RWPE1 (cell line): ENCODE measurements around the gene FMN2.

Experiments used
- CTCF ChIA-PET: fragments of 350-600 bp; sonication (Branson Sonifier 250); formaldehyde crosslinking; extraction: SDS; loops from one replicate; lab custom pipeline; 2021; lab: Yijun Ruan, JAX
- POLR2A ChIA-PET: fragments of 400-600 bp; formaldehyde crosslinking; extraction: SDS; loops from one replicate; lab custom pipeline; 2020; ENCODE audit warnings: antibody characterized with exemption; ENCODE audit not compliant: low non-redundant PET; lab: Yijun Ruan, JAX
- DNase-seq: peaks from one replicate; pipeline ENCODE4 v3.0.0; 2012; ENCODE audit warnings: low spot score
- H3K27ac ChIP-seq: fragments of 450-650 bp; 2 replicates; pipeline ENCODE4 v1.5.1; 2017
- TF ChIP-seq, protein P1 (sequence below): fragments of 450-650 bp; conservative IDR thresholded peaks from 2 replicates; pipeline ENCODE4 v1.5.1; 2017; ENCODE audit warnings: low read depth, mild to moderate bottlenecking

The FMN2 gene

DNA sequence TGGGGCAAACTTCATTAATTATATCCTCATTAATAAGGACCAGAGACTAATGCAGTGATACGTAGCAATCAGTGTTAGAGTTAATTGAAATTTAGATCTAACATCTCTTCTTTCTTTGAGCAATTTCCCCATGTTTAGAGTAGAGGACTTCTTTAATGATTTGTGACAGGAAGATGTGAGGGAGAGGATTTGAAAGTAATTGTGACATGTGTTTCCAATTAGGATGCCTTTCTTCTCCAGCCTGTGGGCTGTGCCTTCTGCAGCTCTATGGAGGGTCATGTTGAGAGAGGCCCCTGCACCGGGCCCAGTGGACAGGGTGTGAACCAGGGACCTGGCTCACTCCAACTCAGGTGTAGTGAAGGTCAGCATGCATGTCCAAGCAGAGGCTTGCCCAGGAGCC, 417.3 kb downstream of the FMN2 start:
- POLR2A ChIA-PET: no interaction called here

DNA sequence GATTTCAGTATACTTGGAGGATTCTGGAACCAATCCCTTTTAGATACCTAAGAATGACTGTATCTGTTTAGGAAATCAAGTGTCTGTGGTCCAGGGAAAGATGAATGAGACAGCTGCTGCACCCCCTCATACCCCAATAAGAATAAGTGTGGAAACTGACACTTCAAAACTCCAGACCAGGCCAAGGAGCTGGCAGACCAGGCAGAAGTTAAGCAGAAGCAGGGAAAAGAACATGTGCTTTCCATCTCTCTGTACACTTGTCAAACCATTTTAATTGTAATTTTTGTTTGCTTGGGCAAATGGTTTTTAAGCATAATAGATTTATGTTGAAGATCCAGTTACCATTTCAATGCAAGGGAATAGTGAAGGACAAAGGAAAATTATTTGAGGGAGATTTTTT, 420.1 kb downstream of the FMN2 start:
- TF ChIP-seq, protein P1, sequence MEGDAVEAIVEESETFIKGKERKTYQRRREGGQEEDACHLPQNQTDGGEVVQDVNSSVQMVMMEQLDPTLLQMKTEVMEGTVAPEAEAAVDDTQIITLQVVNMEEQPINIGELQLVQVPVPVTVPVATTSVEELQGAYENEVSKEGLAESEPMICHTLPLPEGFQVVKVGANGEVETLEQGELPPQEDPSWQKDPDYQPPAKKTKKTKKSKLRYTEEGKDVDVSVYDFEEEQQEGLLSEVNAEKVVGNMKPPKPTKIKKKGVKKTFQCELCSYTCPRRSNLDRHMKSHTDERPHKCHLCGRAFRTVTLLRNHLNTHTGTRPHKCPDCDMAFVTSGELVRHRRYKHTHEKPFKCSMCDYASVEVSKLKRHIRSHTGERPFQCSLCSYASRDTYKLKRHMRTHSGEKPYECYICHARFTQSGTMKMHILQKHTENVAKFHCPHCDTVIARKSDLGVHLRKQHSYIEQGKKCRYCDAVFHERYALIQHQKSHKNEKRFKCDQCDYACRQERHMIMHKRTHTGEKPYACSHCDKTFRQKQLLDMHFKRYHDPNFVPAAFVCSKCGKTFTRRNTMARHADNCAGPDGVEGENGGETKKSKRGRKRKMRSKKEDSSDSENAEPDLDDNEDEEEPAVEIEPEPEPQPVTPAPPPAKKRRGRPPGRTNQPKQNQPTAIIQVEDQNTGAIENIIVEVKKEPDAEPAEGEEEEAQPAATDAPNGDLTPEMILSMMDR: no peak
- no peak for DNase-seq
- ChIA-PET POLR2A (no interaction called here), CTCF (interaction anchor here (0.6 kb wide), 1 partner anchor 226 kb away, joined by 5 read pairs; no protein-coding TSS in a partner anchor)
- H3K27ac ChIP-seq: no peak overlapping the region

More for the DNA sequence above, 417.3 kb downstream of the FMN2 start:
- DNase-seq: no peak
- H3K27ac ChIP-seq: no peak overlapping the region
- CTCF ChIA-PET: interaction anchor here (0.7 kb wide), 1 partner anchor 183 kb away, joined by 4 read pairs; no protein-coding TSS in a partner anchor
- TF ChIP-seq, protein P1: no peak

DNA sequence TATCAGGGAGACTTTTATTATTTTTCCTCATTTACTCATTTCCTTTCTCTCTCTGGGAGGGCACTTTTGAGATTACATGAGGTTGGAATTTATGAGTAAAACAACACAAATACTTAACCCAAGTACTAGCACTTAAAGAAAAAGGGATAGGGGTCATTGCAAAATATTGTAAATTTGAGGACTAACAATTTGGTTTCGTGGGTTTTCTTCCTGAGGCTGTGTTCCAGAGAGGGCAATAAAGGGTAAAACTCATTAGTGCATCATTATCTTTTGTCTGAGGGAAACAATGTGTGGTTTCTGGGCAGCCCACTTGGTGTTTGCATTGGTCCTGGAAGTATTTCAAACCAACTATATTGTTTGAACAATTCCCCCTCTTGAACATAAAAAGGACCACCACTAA, 423.8 kb downstream of the FMN2 start:
- CTCF ChIA-PET: interaction anchor here (0.6 to 0.7 kb wide), 2 partner anchors 15 to 33 kb away, joined by 3 to 4 read pairs; no protein-coding TSS in a partner anchor
- POLR2A ChIA-PET: no interaction called here
- no peak for DNase-seq
- TF ChIP-seq, protein P1: no peak
- no peak overlapping the region for H3K27ac ChIP-seq

DNA sequence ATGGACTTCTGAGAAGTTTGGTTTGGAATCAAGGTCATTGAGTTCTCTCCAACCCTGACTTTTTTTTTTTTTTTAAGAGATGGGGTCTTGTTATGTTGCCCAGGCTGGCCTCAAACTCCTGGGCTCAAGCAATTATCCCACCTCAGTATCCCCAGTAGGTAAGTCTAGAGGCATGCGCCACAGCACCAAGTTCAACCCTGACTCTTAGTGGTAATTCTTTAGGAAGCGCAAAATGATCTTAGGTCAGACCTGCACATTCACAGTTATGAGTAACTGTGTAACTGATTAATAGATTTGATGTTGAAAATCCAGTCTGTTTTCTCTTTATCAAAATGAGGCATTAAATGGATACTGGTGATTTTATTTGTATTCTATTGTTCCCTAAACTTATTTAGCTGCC, 424.4 kb downstream of the FMN2 start:
- no peak for DNase-seq
- ChIA-PET CTCF (interaction anchor here (0.6 to 0.7 kb wide), 2 partner anchors 14 to 351 kb away, joined by 3 read pairs; no protein-coding TSS in a partner anchor), POLR2A (no interaction called here)
- no peak overlapping the region for H3K27ac ChIP-seq
- TF ChIP-seq, protein P1: no peak

DNA sequence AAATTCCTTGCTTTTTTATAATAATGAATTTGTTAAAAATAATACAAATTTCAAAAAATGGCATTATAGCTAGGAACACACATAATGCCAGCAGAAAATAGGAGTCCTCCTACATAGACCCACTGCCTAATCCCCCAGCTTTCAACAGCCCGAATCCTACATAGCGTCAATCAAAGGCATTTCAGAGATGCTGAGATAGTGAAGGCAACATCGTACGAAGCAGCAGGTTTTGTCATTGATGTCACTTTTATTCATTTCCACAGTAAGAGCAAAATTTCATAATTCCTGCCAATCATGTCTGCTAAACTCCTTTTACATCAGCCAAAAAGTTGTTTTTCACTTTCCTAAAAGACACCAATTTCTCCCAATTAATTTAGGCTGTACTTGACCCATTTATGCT, 426.2 kb downstream of the FMN2 start:
- no peak overlapping the region for H3K27ac ChIP-seq
- TF ChIP-seq, protein P1: no peak
- CTCF ChIA-PET: no interaction called here
- DNase-seq: no peak
- POLR2A ChIA-PET: no interaction called here

DNA sequence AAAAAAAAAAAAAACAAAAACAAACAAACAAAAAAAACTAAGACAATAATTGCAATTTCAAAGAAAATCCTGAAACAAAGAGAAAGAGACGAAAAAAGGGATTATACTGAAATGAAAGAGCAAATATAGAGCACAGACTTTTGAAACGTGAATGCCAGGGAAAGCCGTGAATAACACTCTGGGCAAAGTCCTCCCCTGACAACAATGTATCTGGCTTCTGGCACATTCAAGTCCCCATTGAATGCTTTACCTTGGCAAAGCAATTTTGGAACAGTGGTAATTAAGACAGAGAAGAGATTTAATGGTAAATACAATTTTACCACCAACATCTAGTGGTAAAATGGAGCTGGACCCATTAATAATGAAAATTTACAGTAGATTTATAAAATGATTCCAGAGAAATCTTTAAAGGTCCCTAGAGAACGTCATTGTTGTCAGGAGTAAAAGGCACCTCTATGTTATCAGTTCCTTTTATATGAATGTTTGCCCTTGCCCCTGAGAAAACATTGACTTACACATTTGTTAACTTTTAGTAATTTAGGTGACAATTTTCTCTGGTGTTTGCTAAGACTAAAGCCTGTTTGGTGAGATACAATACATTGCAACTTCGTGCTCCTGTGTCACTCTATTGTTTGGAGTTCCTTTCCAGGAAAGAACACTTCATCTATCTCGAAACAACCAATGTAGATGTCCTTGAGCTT, 430.6 kb downstream of the FMN2 start:
- no peak for DNase-seq
- ChIA-PET POLR2A (no interaction called here), CTCF (no interaction called here)
- no peak overlapping the region for H3K27ac ChIP-seq
- TF ChIP-seq, protein P1: no peak
